Measurements from ENCODE around the gene PPP1R27.

PPP1R27 gene, protein sequence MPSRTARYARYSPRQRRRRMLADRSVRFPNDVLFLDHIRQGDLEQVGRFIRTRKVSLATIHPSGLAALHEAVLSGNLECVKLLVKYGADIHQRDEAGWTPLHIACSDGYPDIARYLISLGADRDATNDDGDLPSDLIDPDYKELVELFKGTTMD

DNA sequence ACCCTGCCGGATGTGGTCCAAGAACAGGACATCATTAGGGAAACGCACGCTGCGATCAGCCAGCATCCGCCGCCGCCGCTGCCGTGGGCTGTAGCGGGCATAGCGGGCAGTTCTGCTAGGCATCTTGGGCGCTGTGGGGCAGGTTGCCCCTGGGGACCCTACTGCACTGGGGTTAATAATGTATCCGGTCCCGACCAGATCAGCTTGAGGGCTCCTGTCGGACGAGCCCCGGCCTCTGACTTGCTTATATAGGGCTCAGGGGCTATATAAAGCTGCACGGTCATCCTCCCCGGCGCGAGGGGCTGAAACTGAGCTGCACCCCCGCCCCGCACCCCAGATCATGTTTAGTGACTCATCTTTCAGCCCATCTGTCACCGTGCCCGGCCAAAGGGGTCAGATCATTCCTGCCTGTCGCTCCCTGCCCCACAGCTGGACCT lies at the start of gene PPP1R27:
TSS of gene PPP1R27 (minus strand) at position 220 of the 437 bp plus-strand sequence. CDS start at position 123, 97 bp downstream.
- DNase-seq (ENCODE audit: low read depth, low spot score), result no peak

DNA sequence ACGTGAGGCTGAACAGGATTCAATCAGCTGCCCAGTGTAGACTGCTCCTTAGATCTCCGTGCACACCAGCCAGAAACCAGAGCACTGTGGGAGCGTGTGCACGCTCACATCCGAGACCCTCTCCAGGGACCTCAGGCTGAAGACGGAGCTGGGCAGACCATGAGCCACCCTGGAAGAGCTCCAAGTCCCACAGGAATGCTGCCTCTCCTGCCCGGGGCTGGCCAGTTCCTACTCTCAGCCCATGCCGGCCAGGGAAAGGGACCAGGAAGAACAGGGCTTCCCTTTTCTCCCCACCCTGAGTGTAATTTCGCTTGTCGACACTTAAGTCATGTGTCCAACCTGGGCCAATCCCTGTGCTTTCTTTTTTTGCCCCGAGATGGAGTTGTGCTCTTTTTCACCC lies 49.7 kb upstream of the PPP1R27 start:
- no peak for DNase-seq (ENCODE audit: low read depth, low spot score)

DNA sequence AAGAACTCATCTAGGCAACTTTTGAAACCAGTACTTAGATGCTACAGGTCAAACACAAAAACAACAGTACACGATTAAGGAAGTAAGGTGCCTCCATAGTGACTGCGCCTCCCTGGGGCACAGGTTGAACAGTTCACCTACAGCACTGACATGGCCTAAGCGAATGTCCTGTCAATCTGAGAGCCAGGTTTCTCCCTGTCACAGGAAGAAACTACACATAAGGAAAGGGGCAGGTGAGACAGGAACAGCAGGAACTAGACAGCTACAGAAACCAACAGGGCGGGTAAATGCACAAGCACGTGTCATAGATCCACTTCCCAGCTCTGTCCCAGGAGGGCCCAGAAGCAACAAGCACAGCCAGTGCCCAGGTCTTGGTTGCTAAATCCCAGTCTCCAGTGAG lies 44.3 kb upstream of the PPP1R27 start:
- DNase-seq (ENCODE audit: low read depth, low spot score), result no peak

DNA sequence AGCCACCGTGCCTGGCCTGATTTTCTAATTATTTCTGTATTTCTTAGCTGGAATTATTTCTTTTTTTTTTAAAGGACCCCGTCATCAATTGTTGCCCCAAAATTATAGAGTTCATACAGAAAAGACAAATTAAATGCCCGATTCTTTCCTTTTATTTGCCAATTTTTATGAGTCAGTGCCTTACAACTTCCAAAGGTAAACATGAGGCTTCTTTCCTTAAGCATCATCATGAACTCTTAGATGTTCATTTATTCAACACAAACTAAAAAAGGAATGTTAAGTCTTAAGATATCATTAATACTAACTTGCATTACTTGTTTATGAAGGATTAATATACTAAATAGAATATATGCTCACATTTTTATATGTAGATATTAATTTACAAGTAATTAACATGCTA lies 43.4 kb upstream of the PPP1R27 start:
- no peak for DNase-seq (ENCODE audit: low read depth, low spot score)

DNA sequence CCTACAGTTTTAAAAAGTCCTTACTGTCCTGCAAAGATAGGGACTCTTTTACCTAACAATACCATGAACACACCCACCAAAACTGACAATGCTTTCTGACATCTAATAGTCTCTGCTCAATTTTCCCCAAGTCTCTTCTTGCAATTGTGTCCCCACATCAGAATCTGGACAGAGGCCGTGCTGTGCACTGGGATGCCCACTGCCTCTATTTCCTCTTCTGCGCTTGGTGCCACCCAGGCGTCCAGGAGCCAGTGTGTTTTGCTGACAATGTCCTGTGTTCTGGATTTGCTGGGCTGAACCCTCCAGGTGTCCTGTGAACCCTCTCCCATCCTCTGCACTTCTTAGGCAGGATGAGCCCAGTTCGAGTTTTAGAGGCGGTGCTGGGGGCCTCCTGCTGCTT lies 42.7 kb upstream of the PPP1R27 start:
- DNase-seq (ENCODE audit: low read depth, low spot score), result no peak

DNA sequence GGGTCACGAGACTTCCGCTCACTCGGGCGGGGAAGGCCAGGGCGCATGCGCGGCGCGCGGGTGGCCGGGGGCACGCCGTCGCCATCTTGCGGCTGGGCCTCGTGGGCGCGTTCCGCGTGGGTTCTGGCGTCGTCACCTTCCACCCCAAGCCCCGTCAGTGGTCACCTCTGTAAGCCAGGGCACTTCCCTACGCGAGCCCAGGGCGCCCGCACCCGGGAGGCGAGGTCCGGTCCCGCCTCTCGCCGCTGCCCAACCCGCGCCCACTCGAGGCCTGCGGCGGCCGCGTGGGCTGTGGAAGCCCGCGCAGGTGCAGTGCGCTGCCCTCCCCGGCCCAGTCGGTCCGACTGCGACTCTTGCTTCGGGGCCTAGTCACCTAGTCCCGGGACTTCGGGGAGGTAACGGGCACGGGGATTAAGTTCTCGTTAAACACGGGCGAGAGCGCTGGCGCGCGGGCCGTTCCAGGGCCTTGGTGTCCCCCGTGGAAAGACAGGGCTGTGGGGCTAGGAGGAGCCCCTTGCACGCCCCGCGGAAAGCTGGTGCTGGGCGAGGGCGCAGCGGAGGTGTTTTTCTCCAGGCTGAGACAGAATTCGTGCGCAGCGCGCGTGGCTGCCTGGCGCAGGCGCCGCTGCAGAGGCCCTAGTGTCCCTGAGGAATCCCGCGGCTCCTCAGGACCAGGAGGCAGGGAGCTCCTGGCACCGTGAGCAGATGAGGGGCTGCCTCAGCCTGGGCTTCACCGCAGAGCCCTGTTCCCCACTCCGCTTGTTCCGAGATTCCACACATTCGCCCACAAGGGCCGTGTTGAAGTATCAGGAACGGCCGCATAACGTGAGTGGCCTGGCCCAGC lies 36.8 kb upstream of the PPP1R27 start:
- no peak for DNase-seq (ENCODE audit: low read depth, low spot score)

DNA sequence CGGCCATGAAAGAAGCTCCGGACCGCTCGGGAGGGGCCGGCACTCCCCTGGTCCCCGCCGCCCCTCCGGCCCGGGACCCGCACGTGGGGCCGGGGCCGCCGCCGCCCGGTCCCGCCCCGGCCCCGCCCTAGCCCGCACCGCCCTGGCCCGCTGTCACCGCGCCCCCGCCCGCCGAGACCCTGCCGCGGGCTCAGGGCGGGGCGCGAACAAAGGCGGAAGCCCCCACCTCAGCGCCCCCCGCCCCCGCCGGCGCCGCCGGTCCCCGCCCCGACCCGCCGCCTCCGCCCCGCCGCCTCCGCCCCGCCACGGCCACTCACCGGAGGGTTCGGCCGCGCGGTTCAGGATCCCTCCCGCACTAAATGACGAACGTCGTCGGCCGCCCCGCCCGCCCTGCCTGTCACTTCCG lies 36.1 kb upstream of the PPP1R27 start, which contains the start of gene ARHGDIA:
TSS of gene ARHGDIA (minus strand) at position 357 of the 406 bp plus-strand sequence. CDS start 1,407 bp downstream, outside the sequence.
- no peak for DNase-seq (ENCODE audit: low read depth, low spot score)

DNA sequence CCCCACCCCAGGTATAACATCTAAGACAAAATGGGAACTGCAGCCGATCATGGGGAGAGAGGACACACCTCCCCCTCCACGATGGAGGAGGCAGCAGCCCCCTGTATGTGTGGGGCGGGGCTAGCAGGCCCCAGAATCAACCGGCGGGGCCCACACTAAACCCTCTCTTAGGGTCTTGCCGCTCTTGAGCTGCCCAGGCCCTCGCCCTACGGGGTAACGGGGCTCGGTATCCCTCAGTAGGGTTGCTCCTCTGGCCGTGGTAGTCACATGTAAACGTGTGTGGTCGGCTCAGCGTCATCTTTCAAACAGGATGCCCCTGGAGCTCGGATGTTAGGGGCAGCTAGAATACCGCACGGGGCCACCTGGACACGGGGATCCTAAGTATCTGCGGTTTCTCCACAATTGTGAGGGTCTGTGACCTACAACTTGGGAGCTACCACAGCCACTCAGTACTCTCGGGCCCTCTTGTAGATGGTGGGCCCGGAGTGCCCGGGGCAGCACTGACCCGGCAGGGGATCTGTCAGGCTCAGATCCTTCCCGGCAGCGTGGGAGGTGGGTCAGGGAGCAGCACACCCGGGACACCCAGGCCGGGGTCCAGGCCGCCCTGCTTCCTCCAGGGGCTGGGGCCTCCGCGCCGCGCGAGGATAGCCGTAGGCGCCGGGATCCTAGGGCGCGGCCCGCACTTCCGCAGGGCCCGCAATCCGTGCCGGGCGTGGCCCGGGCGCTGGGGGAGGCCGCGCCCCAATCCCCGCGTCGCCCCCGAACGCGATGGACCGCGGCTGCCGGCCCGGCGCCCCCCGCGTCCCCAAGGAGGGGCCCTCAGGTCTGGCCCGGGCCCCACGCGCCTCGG lies 35.5 kb upstream of the PPP1R27 start:
- DNase-seq (ENCODE audit: low read depth, low spot score), result no peak

DNA sequence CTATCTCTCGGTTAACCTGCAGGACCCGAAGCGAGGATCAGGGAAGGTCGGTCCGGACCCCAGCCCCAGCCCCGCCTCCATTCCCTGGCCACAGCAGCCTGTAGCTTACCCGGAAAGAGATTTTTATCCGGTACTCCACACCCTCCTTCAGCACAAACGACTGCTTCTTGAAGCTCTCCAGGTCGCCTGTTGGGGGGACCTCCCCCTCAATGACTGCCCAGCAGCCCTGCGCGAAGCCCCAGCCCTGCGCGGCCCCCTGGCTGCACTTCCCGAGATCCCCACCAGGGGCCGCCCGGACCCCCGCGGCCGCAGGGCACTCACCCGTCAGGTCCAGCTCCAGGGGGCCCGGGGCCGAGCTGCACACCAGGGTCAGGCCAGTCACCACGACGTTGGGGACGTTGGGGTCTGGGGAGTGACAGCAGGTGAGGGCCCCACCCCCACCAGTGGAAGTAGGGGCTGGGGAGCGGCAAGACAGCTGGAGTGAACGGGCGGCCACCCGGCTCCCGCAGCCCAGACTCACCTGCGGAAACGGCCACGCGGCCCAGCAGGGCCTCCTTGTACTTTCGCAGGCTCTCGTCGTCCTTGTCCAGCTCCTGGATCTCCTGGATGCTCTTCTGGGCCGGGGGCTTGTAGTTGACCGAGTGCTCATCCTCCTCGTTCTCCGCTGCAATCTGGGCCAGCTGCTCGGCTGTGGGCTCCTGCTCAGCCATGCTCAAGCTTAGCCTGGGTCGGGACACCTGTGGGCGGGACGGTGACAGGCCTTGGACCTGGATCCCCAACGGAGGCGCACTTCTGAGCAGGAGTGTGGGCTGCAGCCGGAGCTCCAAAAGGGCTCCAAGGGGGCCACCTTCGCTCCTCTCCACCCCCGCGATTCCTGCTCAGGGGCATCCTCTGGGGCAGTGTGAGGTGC lies 34.6 kb upstream of the PPP1R27 start:
- no peak for DNase-seq (ENCODE audit: low read depth, low spot score)

DNA sequence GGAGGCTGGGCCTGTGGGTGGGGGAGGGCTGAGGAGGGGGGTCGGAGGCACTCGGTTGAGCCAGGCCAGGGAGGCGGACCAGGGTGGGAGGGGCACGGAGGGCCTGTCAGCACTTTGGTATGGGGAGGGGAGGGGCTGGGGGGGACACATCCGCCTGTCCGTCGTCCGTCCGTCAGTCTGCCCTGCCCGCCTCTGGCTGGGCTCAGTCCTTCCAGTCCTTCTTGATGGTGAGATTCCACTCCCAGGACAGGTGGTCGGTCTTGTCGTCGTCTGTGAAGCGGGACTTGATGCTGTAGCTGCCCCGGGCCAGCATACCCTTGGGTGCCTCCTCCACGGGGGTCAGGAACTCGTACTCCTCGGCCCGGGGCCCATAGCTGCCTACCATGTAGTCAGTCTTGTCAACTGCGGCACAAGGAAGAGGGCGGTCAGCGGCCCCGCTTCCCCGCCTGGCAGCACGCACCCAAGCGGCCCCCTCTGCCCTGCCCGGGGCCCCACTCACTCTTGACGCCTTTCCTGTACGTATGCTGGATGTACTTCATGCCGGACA lies 33.9 kb upstream of the PPP1R27 start:
- no peak for DNase-seq (ENCODE audit: low read depth, low spot score)

DNA sequence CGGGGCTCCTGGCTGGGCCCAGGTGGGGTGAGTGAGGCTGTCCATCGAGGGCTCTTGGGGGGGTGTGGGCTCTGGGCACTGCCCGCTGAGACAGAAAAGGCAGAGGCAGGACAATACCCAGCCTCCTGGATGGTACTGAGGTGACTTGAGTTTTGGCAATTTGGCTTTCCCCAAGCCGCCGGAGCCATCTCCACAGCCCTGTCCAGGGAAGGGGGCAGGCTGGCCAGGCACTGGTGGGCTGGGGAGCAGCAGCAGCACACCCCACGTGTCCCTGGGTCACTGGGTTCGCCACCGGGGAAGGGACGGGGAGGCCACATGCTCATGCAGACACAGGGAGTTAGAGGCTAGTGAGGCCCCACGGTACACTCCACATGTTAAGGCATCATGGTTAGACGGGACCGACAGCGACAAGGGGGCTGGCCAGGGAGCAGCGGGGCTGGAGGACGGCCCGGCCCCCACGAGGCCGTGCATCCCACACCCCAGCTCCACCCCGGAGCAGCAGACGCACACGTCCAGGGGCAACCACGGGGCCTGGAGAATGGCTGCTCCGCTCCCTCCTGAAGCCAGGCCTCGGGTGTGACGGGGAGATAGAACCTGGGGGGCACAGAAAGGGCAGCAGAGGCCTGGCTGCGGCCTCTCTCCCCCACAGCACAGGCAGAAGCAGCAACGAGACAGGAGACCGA lies 33.3 kb upstream of the PPP1R27 start:
- DNase-seq (ENCODE audit: low read depth, low spot score), result no peak

DNA sequence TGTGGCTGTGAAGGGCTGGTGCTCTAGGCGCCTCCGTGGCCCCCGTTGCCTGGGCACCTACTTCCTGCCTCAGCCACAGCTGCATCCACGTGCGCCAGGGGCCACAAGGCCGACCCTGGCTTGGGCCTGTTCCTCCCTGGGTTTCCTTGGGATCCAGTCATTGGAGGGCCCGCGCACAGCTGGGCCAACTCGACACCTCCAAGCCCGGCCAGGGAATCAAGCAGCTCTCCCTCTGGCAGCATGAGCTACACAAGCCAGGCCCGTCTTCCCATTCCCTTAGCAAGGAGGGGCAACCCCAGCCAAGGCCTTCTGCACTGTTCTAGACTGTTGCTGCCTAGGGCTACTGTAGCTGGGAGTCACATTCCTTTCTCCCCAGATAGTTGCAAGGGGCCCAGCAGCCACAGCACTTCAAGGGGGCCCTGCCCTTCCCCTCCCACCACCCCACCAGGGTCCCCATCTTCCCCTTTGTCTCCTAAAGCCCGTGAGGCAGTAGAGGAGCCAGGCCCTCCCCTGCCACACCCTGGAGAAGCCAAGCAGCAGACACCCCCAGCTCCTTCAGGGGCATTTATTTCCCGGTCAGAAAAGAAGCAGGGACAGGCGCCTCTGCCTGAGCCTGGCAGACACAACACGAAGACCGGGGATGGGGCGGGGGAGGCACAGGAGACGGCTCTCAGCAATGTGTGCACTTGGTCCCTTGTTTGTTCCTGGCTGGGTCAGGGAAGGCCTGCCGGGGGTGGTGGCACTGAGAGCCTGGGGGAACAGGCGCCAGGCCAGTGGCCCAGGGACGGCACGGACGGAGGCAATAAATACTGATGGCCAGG lies 32.5 kb upstream of the PPP1R27 start:
- DNase-seq (ENCODE audit: low read depth, low spot score), result no peak

DNA sequence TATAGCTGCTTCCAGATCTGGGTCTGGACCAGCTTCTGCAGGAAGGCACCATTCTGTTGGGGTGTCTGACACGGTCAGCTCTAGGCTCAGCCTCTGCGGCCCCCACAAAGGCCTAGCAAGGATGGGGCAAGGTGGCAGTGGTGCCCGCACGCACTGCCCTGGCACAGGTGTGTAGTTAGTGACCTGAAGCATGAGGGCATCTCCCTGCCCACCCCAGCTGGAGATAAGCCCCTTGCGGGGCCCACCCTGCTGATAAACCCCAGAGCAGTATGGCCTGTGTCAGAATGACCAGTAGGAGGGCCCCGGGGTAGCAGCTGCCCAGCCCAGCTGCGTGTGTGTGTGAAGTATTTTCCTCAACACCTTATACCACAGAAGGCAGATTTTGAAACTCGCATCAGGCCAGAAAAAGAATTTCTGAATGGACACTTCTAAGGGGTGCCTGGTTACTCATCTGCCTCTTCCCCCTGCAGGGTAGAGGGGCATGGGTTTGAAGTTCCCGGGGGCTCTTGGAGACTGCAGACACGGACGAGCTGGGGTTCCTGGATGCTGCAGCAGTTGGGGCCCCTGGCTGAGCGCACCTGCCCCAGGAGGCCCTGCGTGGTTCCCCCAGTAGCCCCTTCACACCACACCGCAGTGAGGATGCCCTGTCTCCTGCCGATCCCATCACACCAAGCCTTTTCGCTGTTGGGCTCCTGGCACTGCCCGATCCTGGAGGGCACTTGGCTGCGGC lies 31.8 kb upstream of the PPP1R27 start:
- no peak for DNase-seq (ENCODE audit: low read depth, low spot score)

DNA sequence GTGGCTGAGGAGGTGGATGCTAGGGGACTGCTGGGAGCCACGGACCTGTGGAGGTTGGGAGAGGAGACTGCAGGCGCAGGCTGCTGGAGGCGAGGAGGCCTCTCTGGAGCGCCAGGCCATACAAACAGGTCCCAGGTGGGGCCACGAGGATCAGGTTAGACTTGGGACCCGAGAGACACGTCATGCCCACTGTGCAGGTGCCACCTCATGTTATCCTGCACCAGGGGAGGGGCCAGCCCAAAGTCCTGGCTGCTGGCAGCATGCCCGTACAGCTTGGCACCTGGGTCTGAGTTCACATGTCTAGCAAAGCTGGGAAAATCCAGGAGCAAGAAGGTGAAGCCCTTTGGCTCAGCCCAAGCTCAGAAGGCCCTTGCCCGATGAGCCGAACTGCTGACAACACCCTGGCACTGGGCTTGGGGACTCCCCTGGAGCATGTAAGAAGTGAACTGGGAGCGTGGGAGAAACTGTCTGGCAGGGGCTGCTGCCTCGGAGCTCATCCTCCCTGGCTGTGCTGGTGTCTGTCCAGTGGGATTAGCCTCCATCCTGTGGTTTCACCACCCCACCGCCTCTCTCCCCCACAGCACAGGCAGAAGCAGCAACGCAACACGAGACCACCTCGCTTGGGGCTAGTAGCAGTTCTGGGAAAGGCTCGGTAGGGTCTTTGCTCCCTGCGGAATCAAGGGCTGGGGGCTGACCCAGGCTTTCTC lies 31.0 kb upstream of the PPP1R27 start:
- no peak for DNase-seq (ENCODE audit: low read depth, low spot score)

DNA sequence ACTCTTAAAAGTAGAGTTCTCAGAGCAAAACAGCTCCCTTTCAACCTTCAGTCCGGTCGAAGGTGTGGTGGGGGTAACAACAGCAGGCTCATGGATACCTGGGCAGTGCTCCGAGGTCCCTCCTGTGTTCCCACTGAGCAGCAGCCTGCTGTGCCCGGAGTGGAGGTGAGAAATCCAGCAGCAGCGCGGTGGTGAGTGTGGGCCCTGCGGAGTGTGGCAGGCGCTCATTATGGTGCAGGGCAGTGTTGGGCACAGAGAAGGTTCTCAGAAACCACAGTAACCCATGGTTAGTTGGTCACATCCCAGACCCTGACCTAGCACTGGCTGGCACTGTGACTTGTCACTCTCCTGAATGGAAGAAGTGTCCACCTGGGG lies 30.5 kb upstream of the PPP1R27 start:
- DNase-seq (ENCODE audit: low read depth, low spot score), result no peak

DNA sequence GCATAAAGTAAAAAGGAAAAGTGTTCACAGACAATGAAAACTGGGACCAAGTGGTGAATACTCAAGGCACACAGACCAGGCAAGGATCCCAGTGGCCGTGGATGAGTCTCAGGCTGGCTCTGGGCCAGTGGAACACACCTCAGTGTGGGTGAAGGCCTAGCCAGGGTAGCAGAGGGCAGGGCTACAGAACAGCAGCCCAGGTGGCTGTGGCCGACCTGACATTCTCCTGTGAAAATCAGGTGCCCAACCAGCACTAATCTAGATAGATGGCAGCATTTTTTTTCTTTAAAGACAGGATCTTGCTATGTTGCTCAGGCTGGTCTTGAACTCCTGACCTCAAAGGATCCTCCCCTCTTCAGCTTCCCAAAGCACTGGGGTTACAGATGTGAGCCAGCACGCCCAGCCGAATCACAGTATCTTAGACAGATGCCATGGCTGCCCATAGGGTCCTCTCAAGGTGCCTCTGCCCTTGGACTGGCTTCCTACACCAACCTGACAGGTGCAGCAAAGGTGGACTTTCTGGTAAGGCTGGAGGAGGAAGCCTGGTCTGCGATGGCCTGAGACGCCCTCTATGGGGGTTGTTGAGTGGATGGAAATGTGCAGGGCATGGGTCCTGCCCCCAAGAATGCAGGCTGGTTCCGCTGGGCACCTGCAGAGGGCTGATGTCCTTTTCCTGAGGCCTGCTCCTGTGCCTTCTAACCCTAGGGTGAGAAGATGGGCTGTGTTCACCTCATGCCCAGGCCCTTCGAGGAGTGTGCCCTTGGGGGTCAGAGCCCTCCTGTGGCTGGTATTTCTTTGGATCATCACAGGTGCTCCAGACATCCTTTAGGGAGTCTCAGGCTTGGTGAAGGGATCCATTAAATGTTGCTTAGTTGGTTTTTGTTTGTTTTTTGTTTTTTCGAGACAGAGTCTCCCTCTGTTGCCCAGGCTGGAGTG lies 29.3 kb upstream of the PPP1R27 start:
- DNase-seq (ENCODE audit: low read depth, low spot score), result no peak

DNA sequence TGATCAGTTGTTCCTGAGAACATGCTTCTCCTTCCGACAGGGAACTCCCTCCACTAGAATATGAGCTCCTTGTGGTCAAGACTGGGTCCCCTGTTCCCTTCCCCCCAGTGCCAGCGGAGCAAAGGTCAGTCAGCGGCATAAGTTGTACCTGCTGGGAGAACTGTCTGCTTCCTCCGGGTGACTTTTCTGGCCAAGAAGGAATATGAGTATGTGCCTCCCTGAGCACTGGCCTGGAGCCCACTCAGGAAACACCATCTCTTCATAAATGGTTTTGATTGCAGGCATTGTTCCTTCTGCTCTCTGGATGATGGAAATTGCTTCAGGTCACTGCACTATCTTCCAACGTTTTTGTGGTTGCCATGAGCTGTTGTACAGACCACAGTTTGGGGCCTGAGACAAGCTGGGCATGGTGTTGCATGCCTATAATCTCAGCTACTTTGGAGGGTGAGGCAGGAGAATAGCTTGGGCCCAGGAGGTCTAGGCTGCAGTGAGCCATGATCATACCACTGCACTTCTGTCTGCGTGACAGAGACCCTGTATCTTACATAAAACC lies 28.3 kb upstream of the PPP1R27 start:
- DNase-seq (ENCODE audit: low read depth, low spot score), result no peak

Measured in smooth muscle cell of the brain vasculature (primary cell).